Renal cortex interstitium (tissue), 11 donors: ENCODE measurements around the gene KCNQ1. TPM values are rescaled to one million over a fixed set of nuclear protein-coding genes. Genes with fewer than 3 reads are reported as not detected.

ENCODE experiments used
- DNase-seq, 11 donors: peaks; one replicate each; pipeline ENCODE4 v3.0.0-alpha.2; 2013; ENCODE audit warnings: low read depth in 9 of 11, low spot score in 4 of 11; ENCODE audit errors: extremely low read depth in 1 of 11
- polyA plus RNA-seq, 3 donors: library from polyadenylated mRNA; unstranded; fragments of 120-200 nt; gene quantifications; one replicate each; pipeline ENCODE4 v1.2.1, GENCODE V29; 2013; ENCODE audit not compliant: insufficient read length in 3 of 3

KCNQ1 gene
- polyA plus RNA-seq, 3 donors, result 9.2 to 13.2 (median 10.6) TPM

DNA sequence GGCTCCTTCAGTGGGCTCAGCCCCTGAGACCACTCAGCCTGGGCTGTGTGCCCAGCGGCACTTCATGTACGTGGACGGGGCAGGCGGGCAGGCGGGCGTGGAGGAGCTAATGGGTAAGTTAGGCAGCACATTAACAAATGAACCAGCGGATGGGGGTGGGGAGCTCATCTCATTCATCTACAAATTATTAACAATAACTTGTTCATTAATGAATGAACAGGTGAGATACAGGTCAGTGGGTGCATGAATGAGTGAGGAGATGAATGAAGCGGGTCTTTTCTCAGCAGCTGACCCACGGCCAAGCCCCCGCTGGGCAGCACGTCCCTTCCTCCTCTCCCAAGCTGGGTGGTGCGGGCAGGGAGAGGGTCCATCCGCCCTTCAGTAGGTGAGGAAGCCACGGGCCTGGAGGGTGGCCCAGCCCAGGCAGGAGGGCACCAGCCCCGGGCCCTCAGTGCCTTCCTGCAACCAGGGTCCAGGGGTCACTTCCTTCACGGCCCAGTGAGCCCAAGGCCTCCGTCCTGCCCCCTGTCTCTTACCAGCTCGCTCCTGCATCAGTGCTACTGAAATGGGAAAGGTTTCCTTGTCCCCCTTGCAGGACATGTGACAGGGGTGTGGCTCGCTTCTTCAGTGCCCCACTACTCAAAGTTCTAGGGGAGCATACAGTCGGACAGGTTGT lies 315.5 kb downstream of the KCNQ1 start:
- peak in 2 of 11 donors; percentile 46 to 69 for DNase-seq

DNA sequence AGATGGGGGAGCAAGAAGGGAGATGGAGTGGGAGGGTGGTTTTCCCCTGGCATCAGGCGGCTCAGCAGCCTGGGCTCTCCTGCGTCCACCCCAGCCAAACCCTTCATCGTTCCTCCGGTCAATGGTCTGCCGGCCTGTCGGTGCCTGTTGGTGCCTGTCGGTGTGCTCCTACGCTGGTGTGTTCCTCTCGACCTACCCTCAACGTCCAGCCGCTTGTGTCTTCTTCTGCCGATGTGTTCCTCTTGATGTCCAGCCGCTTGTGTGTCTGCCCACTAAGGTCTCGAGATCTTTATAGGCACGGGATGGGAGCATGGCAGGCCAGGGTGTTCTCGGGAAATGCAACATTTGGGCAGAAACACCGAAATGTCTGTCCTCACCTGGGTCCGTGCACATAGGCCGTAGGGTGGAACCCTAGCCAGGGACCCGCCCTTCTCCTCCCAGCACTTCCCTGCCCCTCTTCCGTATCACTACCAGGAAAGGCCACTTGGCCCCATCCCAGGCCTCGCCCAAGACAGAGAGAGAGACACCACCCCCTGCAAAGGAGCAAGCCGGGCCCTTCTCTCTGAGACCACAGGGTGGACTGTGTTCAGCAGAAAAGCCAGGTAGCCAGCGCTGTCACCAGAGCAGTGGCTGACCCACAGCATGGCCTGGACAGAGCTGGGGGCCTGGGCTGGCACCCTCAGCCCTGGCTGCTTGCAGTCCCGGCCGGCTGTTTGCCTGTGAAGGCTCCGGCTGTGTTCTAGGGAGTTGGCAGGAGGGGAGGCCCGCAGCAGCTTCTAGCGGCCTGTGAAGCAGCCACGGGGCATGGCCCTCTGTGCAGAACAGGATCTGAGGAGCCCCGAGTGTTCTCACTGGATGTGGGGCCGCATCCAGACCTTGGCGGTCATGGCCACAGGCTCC lies 316.6 kb downstream of the KCNQ1 start:
- no peak for DNase-seq

DNA sequence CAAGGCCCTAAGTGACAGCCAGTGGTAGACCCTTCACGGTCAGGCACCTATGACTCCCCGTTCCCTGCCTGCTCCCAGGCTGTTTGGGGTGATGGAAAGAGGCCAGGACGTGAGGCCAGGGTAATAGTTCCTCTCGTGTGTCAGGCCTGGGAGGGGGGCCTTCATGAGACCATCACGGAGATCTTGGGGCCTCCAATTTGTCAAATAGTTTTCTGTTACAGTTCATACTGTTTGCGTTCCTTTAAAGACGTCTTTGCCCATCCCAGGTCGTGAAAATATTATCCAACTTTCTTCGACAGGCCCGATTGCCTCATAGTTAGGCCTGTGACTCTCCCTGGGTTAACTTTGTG lies 317.2 kb downstream of the KCNQ1 start:
- no peak for DNase-seq

DNA sequence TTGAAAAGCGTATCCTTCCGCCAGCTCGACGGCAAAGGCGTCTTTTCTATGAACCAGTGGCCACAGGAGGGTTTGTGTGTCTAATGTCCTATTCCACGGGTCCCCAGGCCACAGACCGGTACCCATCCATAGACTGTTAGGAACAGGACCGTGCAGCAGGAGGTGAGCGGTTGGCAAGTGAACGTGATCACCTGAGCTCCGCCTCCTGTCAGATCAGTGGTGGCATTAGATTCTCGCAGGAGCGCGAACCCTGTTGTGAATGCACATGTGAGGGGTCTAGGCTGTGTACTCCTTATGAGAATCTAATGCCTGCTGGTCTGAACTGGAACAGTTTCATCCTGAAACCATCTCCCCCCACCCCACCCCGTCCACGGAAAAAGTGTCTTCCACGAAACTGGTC lies 317.6 kb downstream of the KCNQ1 start:
- no peak for DNase-seq

DNA sequence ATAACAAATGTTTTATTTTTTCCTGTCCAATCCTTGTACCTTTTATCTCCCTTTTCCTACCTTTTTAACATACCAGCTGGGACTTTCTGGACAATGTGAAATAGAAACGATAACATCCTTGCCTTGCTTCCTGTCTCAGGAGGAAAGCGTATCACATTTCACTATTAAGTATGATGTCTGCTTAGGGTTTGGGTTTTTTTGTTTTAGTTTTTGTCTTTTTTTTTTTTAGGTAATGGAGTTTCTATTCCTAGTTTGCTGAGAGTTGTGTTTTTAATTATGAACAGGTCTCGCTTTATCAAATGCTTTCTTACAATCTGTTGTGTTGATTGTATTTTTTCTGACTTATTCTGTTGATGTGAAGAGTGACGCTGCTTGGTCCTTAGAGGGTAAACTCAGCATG lies 319.2 kb downstream of the KCNQ1 start:
- no peak for DNase-seq

DNA sequence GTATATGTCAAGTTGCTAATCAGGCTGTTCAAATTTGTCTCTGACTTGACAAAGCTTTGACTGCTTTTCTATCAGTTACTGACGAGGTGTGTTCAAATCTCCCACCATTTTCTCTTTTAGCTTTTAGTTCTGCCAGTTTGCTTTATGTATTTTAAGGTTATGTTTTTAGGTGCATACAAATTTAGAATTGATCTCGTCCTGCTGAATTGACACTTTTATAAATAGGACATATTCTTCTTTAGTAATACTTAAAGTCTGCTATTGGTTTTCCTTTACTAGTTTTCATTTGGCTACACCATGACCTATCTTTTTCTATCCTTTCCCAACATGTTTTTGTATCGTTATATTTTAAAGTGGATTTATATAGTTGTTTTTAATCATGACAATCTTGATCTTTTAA lies 320.7 kb downstream of the KCNQ1 start:
- DNase-seq, result no peak

DNA sequence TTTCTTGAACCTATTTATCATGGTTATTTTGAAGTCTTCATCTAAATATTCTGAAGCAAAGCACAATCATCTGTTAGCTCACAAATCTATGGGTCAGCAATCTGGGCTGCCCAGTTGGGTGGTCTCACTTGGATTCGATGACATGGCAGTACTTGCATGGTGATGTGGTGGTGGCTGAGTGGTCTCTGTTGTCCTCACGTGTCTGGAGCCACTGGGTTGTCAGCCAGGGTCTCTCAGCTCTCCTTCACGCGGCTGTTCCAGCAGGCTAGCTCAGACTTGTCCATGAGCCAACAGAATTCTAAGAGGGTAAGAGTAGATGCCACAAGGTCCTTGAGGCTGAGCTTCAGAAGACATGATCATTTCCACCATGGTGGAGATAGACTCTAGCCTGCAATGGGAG lies 321.4 kb downstream of the KCNQ1 start:
- no peak for DNase-seq

DNA sequence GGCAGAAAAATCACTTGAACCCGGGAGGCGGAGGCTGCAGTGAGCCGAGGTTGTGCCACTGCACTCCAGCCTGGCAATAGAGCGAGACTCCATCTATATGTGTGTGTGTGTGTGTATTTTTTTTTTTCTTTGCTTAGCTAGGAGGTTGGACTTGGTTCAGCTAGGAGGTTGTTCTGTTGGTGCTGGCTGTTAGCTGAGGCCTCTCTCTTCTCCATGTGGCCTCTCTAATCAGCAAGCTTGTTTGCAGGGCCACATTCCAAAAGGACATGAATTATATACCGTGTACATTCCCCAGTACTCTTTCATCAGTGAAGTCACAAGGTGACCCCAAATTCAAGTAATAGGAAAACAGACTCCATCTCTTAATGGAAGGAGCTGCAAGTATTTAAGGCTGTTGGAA lies 322.3 kb downstream of the KCNQ1 start:
- no peak for DNase-seq

DNA sequence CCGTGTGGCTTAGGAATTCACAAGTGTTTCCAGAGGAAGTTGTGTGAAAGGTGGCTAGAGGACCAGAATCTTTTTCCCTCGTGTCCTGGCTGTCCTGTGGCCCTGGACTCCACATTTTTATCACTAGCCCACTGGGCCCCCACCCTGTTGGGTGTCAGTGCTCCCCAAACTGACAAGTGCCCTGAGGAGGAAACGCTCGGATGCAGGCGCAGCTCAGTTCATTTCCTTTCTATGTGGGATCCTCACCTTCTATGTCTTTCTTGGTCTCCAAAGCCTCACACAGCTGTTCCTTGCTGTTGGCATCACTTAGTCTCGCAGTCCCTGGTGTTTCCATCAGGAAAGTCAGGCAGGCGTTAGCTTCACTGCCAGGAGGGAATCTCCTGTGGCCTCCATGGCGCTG lies 323.0 kb downstream of the KCNQ1 start:
- DNase-seq, result no peak

DNA sequence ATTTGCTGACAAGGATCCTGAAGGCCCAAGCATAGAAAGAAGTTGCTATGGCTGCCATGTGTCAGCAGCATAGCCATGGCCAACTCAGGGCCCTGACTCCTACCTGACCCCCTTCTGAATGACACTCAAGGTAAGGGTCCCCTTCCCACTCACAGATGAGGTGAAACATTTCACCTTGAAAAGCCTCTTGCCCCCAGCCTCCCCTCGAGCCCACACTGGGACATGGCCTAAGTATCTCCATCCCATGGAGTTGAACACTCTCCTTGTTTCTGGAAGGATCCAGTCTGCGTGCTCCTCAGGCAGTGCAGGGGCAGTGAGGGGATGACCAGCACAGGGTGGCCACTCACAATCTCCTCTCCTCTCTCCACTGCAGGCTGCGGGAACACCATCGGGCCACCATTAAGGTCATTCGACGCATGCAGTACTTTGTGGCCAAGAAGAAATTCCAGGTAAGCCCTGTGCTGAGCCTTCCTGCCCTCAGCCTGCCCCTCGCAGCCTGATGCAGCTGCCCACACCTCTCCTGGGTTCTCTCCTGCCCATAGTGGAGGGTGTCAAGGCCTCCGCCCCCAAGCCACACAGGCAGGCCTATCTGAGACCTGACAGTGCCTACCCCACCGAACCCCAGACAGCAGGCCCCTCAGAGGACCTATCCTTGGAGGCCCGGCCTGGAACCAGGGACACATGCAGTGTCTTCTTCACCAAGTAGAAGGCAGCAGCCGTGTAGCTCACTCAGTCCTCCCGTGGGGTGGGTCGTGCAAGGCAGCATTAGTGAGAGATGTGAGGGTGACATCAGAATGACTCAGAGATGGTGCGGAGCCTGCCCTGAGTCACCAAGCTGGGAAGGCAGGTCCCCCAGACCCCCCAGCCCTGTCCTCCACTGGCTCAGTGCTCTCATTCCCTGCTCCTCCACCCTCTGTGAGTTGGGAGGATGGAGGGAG lies 323.9 kb downstream of the KCNQ1 start:
- DNase-seq, result no peak

DNA sequence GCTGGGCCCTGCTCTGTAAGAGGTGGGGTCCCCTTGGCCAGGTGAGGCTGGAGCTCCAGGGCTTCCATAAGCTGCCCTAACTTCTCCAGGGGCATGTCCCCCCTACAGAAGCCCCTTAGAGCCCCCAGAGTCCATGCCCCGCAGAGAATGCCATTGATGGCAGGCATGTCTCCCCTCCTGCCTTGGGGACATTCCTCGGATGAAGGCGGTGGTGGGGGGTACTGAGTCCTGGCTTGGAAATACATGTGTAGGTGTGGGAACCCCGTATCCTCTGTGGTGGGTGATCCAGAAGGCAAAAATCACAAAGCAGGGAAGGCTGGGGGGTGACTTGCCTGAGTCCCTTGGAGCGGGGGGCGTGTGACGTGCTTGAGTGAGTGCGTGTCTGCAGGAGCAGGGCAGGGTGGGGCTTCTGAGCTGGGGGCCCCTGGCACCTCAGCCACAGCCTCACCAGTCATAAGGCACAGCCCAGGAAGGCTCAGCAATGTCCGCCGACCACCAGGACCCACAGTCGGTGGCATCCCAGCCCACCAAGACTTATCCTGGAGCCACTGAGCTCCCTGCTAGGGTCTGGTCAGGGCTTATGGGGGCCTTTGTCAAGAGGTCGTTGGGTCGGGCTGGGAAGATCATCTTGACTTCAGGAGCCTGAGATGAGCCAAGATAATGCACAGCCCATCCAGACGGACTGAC lies 324.7 kb downstream of the KCNQ1 start:
- no peak for DNase-seq

DNA sequence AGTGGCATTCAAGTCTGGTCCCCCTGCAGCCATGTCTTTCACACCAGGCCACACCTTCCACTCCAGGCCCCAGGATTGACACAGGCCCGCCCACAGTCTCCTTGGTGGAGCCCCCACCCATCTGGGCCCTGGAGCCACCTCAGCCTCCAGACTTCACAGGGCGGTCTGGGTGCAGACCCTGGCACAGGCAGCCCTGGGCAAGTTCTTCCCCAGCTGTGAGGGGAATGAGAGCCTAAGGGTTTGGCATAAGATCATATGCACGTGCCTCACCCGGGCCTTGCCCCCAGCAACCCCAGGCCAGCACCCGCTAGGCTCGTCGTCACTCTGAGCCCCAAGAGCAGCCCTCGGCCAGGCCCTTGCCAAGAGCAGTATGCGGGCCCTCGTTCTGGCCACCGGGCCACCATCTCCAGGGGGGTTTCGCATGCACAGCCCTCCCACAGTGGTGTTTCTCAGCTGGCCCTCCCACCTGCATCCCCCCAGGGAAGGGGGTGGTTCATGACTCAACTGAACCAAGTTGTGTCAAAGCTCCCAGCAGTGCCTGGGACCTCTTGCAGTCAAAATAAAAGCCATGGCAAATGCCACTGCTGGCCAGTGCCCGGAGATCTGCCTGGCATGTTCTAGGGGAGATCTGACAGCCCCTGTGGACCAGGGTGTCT lies 325.4 kb downstream of the KCNQ1 start:
- no peak for DNase-seq

DNA sequence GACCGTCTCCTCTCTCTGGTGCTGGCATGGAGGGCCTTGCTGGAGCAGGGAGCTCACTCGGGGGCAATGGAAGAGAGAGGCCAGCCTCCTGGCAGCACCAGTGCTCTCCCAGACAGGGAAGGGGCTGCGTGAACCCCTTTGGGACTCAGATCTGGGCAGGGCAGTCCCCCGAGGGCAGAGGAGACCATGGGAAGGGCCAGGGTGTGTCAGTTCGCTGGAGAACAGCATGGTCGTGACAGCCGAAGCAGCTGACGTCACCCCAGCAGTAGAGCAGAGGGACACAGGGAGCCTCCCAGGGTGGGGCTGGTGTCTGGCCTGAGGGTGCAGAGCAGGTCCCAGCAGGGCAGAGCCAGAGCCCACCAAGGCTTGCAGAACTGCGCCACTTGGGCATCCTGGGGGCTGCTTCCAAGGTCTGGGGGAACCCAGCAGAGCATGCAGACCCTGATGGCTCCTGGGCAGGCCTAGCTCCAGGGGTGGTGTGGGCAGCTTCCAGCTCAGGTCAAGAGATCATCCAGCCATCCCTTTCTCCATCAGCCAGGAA lies 326.0 kb downstream of the KCNQ1 start:
- no peak for DNase-seq

DNA sequence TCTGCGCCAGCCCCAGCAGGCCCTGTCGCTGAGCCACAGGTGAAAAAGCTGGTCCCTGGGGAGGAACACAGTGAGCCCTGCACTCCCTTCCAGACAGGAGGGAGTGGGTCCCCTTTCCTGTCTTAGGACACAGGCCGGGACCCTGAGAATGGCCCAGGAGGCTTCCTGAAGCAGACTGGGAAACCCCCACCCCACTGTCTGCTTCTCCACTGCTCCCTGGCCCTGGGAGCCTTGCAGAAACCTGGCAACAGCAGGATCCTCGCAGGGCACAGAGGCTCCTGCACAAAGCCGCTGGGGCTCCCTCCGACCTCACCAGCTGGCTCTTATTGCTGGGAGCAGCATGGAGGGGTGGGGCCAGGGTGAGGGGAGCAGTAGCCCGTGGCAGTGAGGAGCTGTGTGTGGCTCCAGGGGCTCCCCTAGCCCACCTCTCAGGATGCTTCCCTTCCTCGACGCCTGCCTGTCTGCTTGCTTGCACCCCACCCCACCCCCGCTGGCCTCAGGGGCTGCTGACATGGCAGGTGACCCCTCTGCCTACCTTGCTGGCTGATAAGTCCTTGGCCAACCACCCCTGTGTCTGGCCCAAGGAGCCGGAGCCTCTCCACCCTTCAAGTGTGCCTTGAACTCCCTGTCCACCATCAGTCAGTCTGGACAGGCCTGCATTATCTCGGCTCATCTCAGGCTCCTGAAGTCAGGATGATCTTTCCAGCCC lies 327.1 kb downstream of the KCNQ1 start:
- DNase-seq, result no peak

DNA sequence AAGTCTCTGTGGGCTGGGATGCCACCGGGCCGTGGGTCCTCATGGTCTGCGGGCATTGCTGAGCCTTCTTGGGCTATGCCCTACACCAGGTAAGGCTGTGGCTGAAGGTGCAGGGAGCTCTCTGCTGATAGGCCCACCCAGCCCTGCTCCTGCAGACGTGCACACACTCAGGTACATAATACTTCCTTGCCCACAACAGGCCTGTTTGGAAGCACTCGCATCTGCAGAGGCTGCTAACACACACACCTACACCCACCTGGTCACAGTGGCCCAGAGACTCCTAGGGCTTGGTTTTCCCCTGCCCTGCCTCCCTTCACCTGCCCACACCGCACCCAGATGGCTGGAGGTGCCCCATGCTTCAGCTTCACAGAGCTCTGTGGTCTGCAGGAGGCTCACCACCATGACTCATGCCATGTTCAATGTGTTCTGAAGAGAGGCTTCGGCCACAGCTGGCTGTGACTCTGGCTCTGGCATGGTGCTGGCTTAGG lies 327.8 kb downstream of the KCNQ1 start:
- DNase-seq, result no peak

DNA sequence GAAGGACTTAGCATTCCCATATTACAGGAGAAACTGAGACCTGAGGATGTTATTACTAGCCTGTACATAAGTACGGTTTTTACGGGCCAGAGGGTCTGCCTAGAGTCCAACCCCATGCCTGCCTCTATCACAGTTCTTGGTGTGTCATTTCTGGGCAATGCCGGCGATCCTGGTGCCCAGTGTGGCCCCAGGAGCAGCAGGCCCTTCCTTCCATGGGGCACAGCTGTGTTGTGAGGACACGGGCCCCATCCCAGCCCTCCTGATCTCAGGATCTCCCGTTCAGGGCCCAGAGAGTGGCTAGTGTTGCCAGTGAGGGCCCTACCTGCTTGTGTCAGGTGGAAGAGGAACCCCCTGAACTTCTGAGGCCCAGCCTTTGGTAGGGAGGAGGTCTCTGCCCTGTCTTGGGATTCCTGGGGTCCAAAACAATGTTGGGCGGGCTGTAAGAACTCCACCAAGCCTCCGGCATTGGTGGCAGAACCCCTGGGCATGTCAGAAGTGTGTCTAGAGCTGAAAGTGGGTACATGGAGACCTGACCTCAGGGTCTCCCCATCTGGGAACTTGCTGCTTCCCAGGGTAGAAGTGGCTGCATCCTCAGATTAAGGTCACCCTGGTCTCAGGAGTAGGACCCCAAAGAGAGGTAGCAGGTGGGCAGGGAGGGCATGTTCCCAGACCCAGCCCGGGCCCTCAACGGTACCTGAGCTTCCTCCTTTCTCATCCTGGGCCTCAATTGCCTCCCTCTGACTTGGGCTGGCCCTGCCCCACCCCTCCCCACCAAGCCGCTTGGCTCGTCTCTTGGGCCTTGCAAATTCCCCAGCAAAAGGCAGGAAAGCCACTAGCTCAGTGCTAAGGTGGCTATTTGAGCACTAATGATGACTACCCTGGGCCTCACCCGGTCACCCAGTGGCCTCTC lies 329.6 kb downstream of the KCNQ1 start:
- no peak for DNase-seq
